Ovary (tissue), 9 donors: ENCODE results near the gene HOXA5. TPM values are rescaled to one million over a fixed set of nuclear protein-coding genes. Genes with fewer than 3 reads are reported as not detected.

Experiments used
- DNase-seq, 5 donors: peaks; one replicate each; pipeline ENCODE4 v3.0.0-alpha.2; 2019 to 2020
- H3K27ac ChIP-seq, 2 donors: fragments of 200-600 bp; one replicate each; pipeline versions ENCODE4 v1.5.1 to v1.8.0; 2019 to 2022
- H3K27me3 ChIP-seq: fragments of 200-600 bp; one replicate; pipeline ENCODE4 v1.8.0; 2022
- H3K36me3 ChIP-seq: fragments of 200-600 bp; sonication (generic); one replicate; pipeline ENCODE4 v1.5.1; 2019
- H3K4me1 ChIP-seq: one replicate; pipeline ENCODE4 v1.8.1; 2013; ENCODE audit warnings: mild to moderate bottlenecking, moderate library complexity; ENCODE audit not compliant: insufficient read depth
- H3K4me3 ChIP-seq: fragments of 200-600 bp; sonication (generic); one replicate; pipeline ENCODE4 v1.5.1; 2017
- H3K9me3 ChIP-seq, 2 donors: fragments of 200-600 bp in 1 of 2; sonication (generic) in 1 of 2; one replicate each; pipeline versions ENCODE4 v1.5.1 to v1.8.1; 2013 to 2019; ENCODE audit warnings: mild to moderate bottlenecking in 1 of 2, moderate library complexity in 1 of 2
- CTCF ChIP-seq, 3 donors: fragments of 450-650 bp in 2 of 3; fragments of 200-600 bp in 1 of 3; IDR thresholded peaks; one replicate each; pipeline versions ENCODE4 v1.5.1 to v1.8.0; 2016 to 2022; ENCODE audit warnings: antibody characterized with exemption in 3 of 3, mild to moderate bottlenecking in 1 of 3
- EP300 ChIP-seq: sonication (generic); formaldehyde crosslinking; IDR thresholded peaks from one replicate; pipeline ENCODE4 v1.6.1; 2017; ENCODE audit warnings: antibody characterized with exemption
- POLR2A ChIP-seq: fragments of 450-650 bp; IDR thresholded peaks from one replicate; pipeline ENCODE4 v1.6.1; 2017; ENCODE audit warnings: antibody characterized with exemption, mild to moderate bottlenecking, moderate library complexity
- WGBS, 3 donors: extraction: QIAGEN DNeasy Blood & Tissue Kit in 1 of 3; methylation state at CpG; one replicate each; pipeline versions ENCODE4 v1.1.5 to v1.1.7; 2013 to 2017; 5-methylcytosine and 5-hydroxymethylcytosine counted together
- intact Hi-C, 4 donors: fragments of 100-400 bp; cut with DNase I; formaldehyde crosslinking; loops; one replicate each; pipeline versions ENCODE4 v1.11.0 to v1.15.1; 2022 to 2023
- polyA plus RNA-seq, 2 donors: library from polyadenylated mRNA; stranded (reverse); fragments of 200-250 nt in 1 of 2; fragments of 350-450 nt in 1 of 2; fragmentation: Illumina TruSeq in 1 of 2; extraction: RNeasy Lipid Tissue Mini Kit (QIAGEN cat#74804) in 1 of 2; gene quantifications; one replicate each; pipeline ENCODE4 v1.2.3, GENCODE V29; 2013 to 2014
- total RNA-seq, 7 donors: library from RNA; depleted of rRNA in 2 of 7; stranded (reverse); fragments of >200 nt in 2 of 7; fragmentation: NEBNext Ultra II Directional in 3 of 7; extraction: Animal tissue kit (Norgen Biotek cat#: 25700) in 3 of 7; gene quantifications; one replicate each; pipeline versions ENCODE4 v1.1.0 to v1.2.4, GENCODE V29; 2016 to 2023
- donor health status: DM: no; HTN: no; CAD: no; lungs with moderate emphysema.
- donor health status: DM: no; HTN: no; CAD: no.
- donor health status: Bipolar disorder and iron deficiency.
- donor health status: DM: yes; HTN: yes; CAD: no.
- donor health status: DM: no; HTN: no; CAD: no.
- donor health status: DM: yes; HTN: yes; CAD: no.

Gene HOXA5
- total and polyA plus RNA-seq, 9 donors: 0.40 to 29.6 (median 1.8) TPM

GRCh38 chr7:27176962-27177794, 33.7 kb upstream of the HOXA5 start:
- H3K4me3 ChIP-seq: peak overlapping the region; percentile 53
- no peak for TF ChIP-seq CTCF (IDR thresholded peaks at IDR 0.05)
- TF ChIP-seq EP300: no peak
- no peak for TF ChIP-seq POLR2A
- DNase-seq: peak in 2 of 5 donors; percentile 7 to 30
- no peaks in the 10 kb centered on the region for H3K36me3 ChIP-seq
- H3K27me3 ChIP-seq: peaks cover 8% of the 10 kb centered on the region
- H3K4me1 ChIP-seq: peaks cover 14% of the 10 kb centered on the region
- no peak overlapping the region for H3K27ac ChIP-seq
- no peaks in the 10 kb centered on the region for H3K9me3 ChIP-seq
- intact Hi-C loops: no loop called here
- 81 to 86% (median 85%) methylated on average over 22 of the region's 22 CpGs for WGBS, 3 donors

GRCh38 chr7:27176524-27176845, 33.0 kb upstream of the HOXA5 start:
- TF ChIP-seq POLR2A (no peak), CTCF (IDR thresholded peaks at IDR 0.05) (no peak), EP300 (no peak)
- intact Hi-C loops: no loop called here
- Histone ChIP-seq H3K4me3 (peak overlapping the region; percentile 53), H3K36me3 (no peaks in the 10 kb centered on the region), H3K27me3 (peaks cover 8% of the 10 kb centered on the region), H3K9me3 (no peaks in the 10 kb centered on the region), H3K4me1 (peaks cover 14% of the 10 kb centered on the region), H3K27ac (no peak overlapping the region)
- peak in 1 of 5 donors; percentile 5 for DNase-seq
- 78 to 81% (median 80%) methylated on average over 3 of the region's 3 CpGs for WGBS, 3 donors

GRCh38 chr7:27175626-27176523, 32.4 kb upstream of the HOXA5 start:
- Histone ChIP-seq H3K9me3 (no peaks in the 10 kb centered on the region), H3K36me3 (no peaks in the 10 kb centered on the region), H3K4me3 (peak overlapping the region; percentile 53), H3K27ac (no peak overlapping the region), H3K4me1 (peaks cover 14% of the 10 kb centered on the region), H3K27me3 (peaks cover 8% of the 10 kb centered on the region)
- DNase-seq: peak in 3 of 5 donors; percentile 6 to 16 (median 13)
- intact Hi-C loops: no loop called here
- TF ChIP-seq EP300: no peak
- TF ChIP-seq CTCF (IDR thresholded peaks at IDR 0.05): no peak
- 46 to 71% (median 53%) methylated on average over 39 to 40 of the region's 40 CpGs for WGBS, 3 donors

- Histone ChIP-seq H3K27me3 (peaks cover 15% of the 10 kb centered on the region), H3K4me1 (peaks cover 14% of the 10 kb centered on the region), H3K36me3 (no peaks in the 10 kb centered on the region), H3K27ac (no peak overlapping the region), H3K9me3 (no peaks in the 10 kb centered on the region), H3K4me3 (peak overlapping the region; percentile 53)
- TF ChIP-seq EP300 (no peak), POLR2A (no peak), CTCF (IDR thresholded peaks at IDR 0.05) (no peak)
- intact Hi-C loops: no loop called here
- DNase-seq: peak in 2 of 5 donors; percentile 14 to 32
- WGBS, 3 donors: 55 to 76% (median 59%) methylated on average over 12 of the region's 12 CpGs
Measured at GRCh38 chr7:27174874-27175625, 31.6 kb upstream of the HOXA5 start.
